Endothelial cell of umbilical vein (primary cell): ENCODE data around the gene CD63. TPM values are rescaled to one million over a fixed set of nuclear protein-coding genes. Genes with fewer than 3 reads are reported as not detected.
A peak's percentile ranks its signal among the peaks of the same experiment; 100 is the strongest.

ENCODE experiments used
- BruUV-seq: library from RNA; stranded (reverse); fragments of 400-500 nt; replicated peaks from 2 replicates; lab custom pipeline; 2021; lab: Mats Ljungman, UMichigan
- CTCF ChIA-PET: fragments of 300-600, 350-600 bp; sonication (Branson Sonifier 250); formaldehyde crosslinking; loops from one replicate; lab custom pipeline; 2021; ENCODE audit warnings: antibody characterized with exemption, inconsistent platforms; lab: Charles Lee
- POLR2A ChIA-PET: fragments of 300-600, 350-600 bp; sonication (Branson Sonifier 250); formaldehyde crosslinking; loops from one replicate; lab custom pipeline; 2021; ENCODE audit warnings: antibody characterized with exemption, inconsistent platforms; lab: Charles Lee
- DNase-seq: peaks from one replicate; pipeline ENCODE4 v3.0.0-alpha.2; 2011; ENCODE audit warnings: low read depth, low spot score
- FAIRE-seq: peaks from 2 replicates; lab custom pipeline; 2011; peaks lifted over from hg19 to GRCh38; lab: Jason Lieb, UNC
- H2AFZ ChIP-seq: 2 replicates; pipeline ENCODE4 v1.6.0; 2012; ENCODE audit warnings: low read depth, low read length, control low read depth, inconsistent platforms
- H3K27ac ChIP-seq: 2 replicates; pipeline ENCODE4 v1.5.1; 2011; ENCODE audit warnings: low read depth, mild to moderate bottlenecking, control low read depth, low read length, moderate library complexity; ENCODE audit not compliant: insufficient read depth
- H3K27me3 ChIP-seq, 2 experiments: 2 replicates each; pipeline versions ENCODE4 v1.6.0 to v1.6.1; 2011; ENCODE audit warnings: low read length in 2 of 2, mixed read lengths in 1 of 2; ENCODE audit not compliant: control insufficient read depth in 2 of 2, insufficient read depth in 2 of 2
- H3K36me3 ChIP-seq, 2 experiments: 2 replicates in 1 of 2; 3 replicates in 1 of 2; pipeline ENCODE4 v1.5.1; 2011; ENCODE audit warnings: low read length in 2 of 2, mild to moderate bottlenecking in 1 of 2, moderate library complexity in 1 of 2; ENCODE audit not compliant: control insufficient read depth in 2 of 2, insufficient read depth in 2 of 2; ENCODE audit errors: extremely low read depth in 1 of 2
- H3K4me1 ChIP-seq: 3 replicates; pipeline ENCODE4 v1.5.1; 2011; ENCODE audit warnings: mild to moderate bottlenecking, low read length; ENCODE audit not compliant: control insufficient read depth, insufficient read depth; ENCODE audit errors: extremely low read depth
- H3K4me2 ChIP-seq: 2 replicates; pipeline ENCODE4 v1.6.1; 2011; ENCODE audit warnings: low read length, control low read depth, mixed read lengths; ENCODE audit not compliant: insufficient read depth
- H3K4me3 ChIP-seq, 3 experiments: fragments of 200-600 bp in 1 of 3; sonication (generic), shearing (Covaris generic) in 1 of 3; replicated peaks in 1 of 3; 2 replicates each; pipeline ENCODE4 v1.5.1; 2011 to 2016; ENCODE audit warnings: control low read depth in 3 of 3, low read length in 3 of 3, mild to moderate bottlenecking in 2 of 3, inconsistent platforms in 1 of 3, low read depth in 1 of 3, moderate library complexity in 1 of 3; ENCODE audit not compliant: insufficient read depth in 1 of 3
- H3K79me2 ChIP-seq: 2 replicates; pipeline ENCODE4 v1.6.0; 2012; ENCODE audit warnings: low read length, inconsistent platforms; ENCODE audit not compliant: control insufficient read depth, insufficient read depth
- H3K9ac ChIP-seq: replicated peaks from 2 replicates; pipeline ENCODE3; 2011; ENCODE audit warnings: low read length, control low read depth; ENCODE audit not compliant: insufficient read depth; ENCODE audit errors: extremely low read depth
- H3K9me1 ChIP-seq: replicated peaks from 3 replicates; pipeline ENCODE4 v1.6.0; 2011; ENCODE audit warnings: mild to moderate bottlenecking, low read length; ENCODE audit not compliant: control insufficient read depth, insufficient read depth; ENCODE audit errors: extremely low read depth
- H3K9me3 ChIP-seq: replicated peaks from 2 replicates; pipeline ENCODE4 v1.5.1; 2012; ENCODE audit warnings: low read length, inconsistent platforms; ENCODE audit not compliant: control insufficient read depth, insufficient read depth
- H4K20me1 ChIP-seq: replicated peaks from 2 replicates; pipeline ENCODE3; 2011; ENCODE audit warnings: mild to moderate bottlenecking, low read length; ENCODE audit not compliant: control insufficient read depth, insufficient read depth; ENCODE audit errors: extremely low read depth
- CTCF ChIP-seq, 2 donors: IDR thresholded peaks; 1 replicate in 1 of 2; 2 replicates in 1 of 2; pipeline ENCODE4 v1.5.1; 2011; ENCODE audit warnings: low read length in 2 of 2, mild to moderate bottlenecking in 2 of 2, moderate library complexity in 2 of 2, control low read depth in 1 of 2, inconsistent platforms in 1 of 2, low read depth in 1 of 2; ENCODE audit not compliant: insufficient read depth in 1 of 2; ENCODE audit errors: extremely low read depth in 1 of 2
- EZH2 ChIP-seq: IDR thresholded peaks from 2 replicates; pipeline ENCODE4 v1.6.1; 2012; ENCODE audit warnings: borderline replicate concordance, low read depth, mild to moderate bottlenecking, moderate library complexity, low read length, inconsistent platforms; ENCODE audit not compliant: severe bottlenecking
- GATA2 ChIP-seq: IDR thresholded peaks from 2 replicates; pipeline ENCODE4 v1.7.0; 2011; ENCODE audit warnings: low read depth, mild to moderate bottlenecking, moderate library complexity, mixed read lengths, low read length; ENCODE audit not compliant: insufficient read length, insufficient read depth
- JUN ChIP-seq: IDR thresholded peaks from 2 replicates; pipeline ENCODE4 v1.6.1; 2011; ENCODE audit warnings: borderline replicate concordance, low read depth; ENCODE audit not compliant: insufficient read length, insufficient read depth
- MAX ChIP-seq: IDR thresholded peaks from 2 replicates; pipeline ENCODE4 v1.6.1; 2011; ENCODE audit not compliant: insufficient read depth, insufficient read length
- POLR2A ChIP-seq: IDR thresholded peaks from 2 replicates; pipeline ENCODE4 v1.6.1; 2012; ENCODE audit warnings: low read depth, mild to moderate bottlenecking, control low read depth, low read length
- dilution Hi-C: fragments of 300-500 bp; cut with MboI; formaldehyde crosslinking; loops from one replicate; pipeline ENCODE4 v1.15.0; 2019; ENCODE audit warnings: low sequenced_read_pairs; ENCODE audit not compliant: extremely low pct_ligation_motif_present
- intact Hi-C: fragments of 100-400 bp; cut with micrococcal nuclease; formaldehyde crosslinking; loops from one replicate; pipeline ENCODE4 v1.10.0; 2022
- polyA plus RNA-seq, 4 experiments: library from polyadenylated mRNA; depleted of rRNA in 3 of 4; stranded (reverse) in 3 of 4; unstranded in 1 of 4; fragments of >200 nt; gene quantifications; 2 replicates each; pipeline versions ENCODE4 v1.2.1 to v1.2.3, GENCODE V29; 2011 to 2012; ENCODE audit warnings: missing spikeins in 1 of 4
- total RNA-seq: library from RNA; stranded (reverse); gene quantifications from 2 replicates; pipeline ENCODE4 v1.2.3, GENCODE V29; 2021

Gene CD63
- total and polyA plus RNA-seq, 2 donors (not counting 3 experiments of a cell fraction or from before 2014, with no cell fraction given) = 1,054 to 1,429 TPM

GRCh38 chr12:55742719-55743405 is 14.1 kb upstream of the CD63 start, which contains the start of gene GDF11:
GDF11 (plus strand) TSS chr12:55743122; CDS start chr12:55743317, 195 bp downstream.
- no peaks in the 10 kb centered on the region for H4K20me1 ChIP-seq
- no peaks in the 10 kb centered on the region for H3K27me3 ChIP-seq
- H3K36me3 ChIP-seq = no peaks in the 10 kb centered on the region
- ChIA-PET CTCF (interaction anchor here (1.0 to 2.9 kb wide), 9 partner anchors 9 to 361 kb away, joined by 3 to 12 read pairs (median 4); partner anchors contain the start of genes ORMDL2 and SARNP), POLR2A (no interaction called here)
- H3K4me3 ChIP-seq = peak within 1 kb of the TSS; percentile 2 to 75 (median 35)
- H3K79me2 ChIP-seq = no peaks in the 10 kb centered on the region
- DNase-seq = peak; percentile 64
- no peak within 1 kb of the TSS for H3K27ac ChIP-seq
- peak within 1 kb of the TSS; percentile 94 for H2AFZ ChIP-seq
- H3K9me3 ChIP-seq = no peaks in the 10 kb centered on the region
- dilution Hi-C loops = no loop called here
- H3K9me1 ChIP-seq = no peaks in the 10 kb centered on the region
- TF ChIP-seq POLR2A = no peak
- TF ChIP-seq CTCF (IDR thresholded peaks at IDR 0.05; ENCODE audit: extremely low read depth in 1 of 2, insufficient read depth in 1 of 2, low read depth in 1 of 2, low read length in 2 of 2) = no peak
- TF ChIP-seq GATA2 = no peak
- no peak for TF ChIP-seq MAX
- TF ChIP-seq EZH2 = no peak
- no peak for TF ChIP-seq JUN
- peaks cover 17% of the 10 kb centered on the region for H3K4me1 ChIP-seq
- peak; percentile 56 for FAIRE-seq
- intact Hi-C loops = loop anchor here (1.0 kb wide), 1 partner anchor 375 kb away; the partner anchor contains the start of gene ZC3H10
- peak within 1 kb of the TSS; percentile 47 for H3K9ac ChIP-seq
- BruUV-seq = no TSS peak
- H3K4me2 ChIP-seq = peak within 1 kb of the TSS; percentile 68
